HG02588 (cell line): ENCODE results near the gene ATRNL1.

Experiments used
- ATAC-seq: cut with Tn5 transposase; IDR thresholded peaks from one replicate; pipeline ENCODE4 v1.9.1; 2021; ENCODE audit warnings: mild to moderate bottlenecking, moderate library complexity; ENCODE audit not compliant: unreplicated experiment

The ATRNL1 gene

GRCh38 chr10:115867305-115867704 is 774.1 kb downstream of the ATRNL1 start:
- ATAC-seq = no peak

GRCh38 chr10:115871855-115872254 is 778.7 kb downstream of the ATRNL1 start:
- ATAC-seq = no peak

- no peak for ATAC-seq
Observed at GRCh38 chr10:115875172-115875571, 782.0 kb downstream of the ATRNL1 start.

- peak; percentile 76 for ATAC-seq
Observed at GRCh38 chr10:115879372-115880089, 786.4 kb downstream of the ATRNL1 start.

- ATAC-seq = no peak
Observed at GRCh38 chr10:115882021-115882420, 788.9 kb downstream of the ATRNL1 start.

- ATAC-seq = no peak
Observed at GRCh38 chr10:115883372-115883771, 790.2 kb downstream of the ATRNL1 start.

GRCh38 chr10:115884331-115884730 is 791.2 kb downstream of the ATRNL1 start:
- no peak for ATAC-seq

- no peak for ATAC-seq
Observed at GRCh38 chr10:115895166-115895565, 802.0 kb downstream of the ATRNL1 start.

- no peak for ATAC-seq
Observed at GRCh38 chr10:115898242-115898641, 805.1 kb downstream of the ATRNL1 start.

GRCh38 chr10:115902596-115902995 is 809.4 kb downstream of the ATRNL1 start:
- no peak for ATAC-seq

GRCh38 chr10:115903207-115903606 is 810.0 kb downstream of the ATRNL1 start:
- no peak for ATAC-seq

- no peak for ATAC-seq
Observed at GRCh38 chr10:115903845-115904244, 810.7 kb downstream of the ATRNL1 start.

GRCh38 chr10:115909037-115909436 is 815.9 kb downstream of the ATRNL1 start:
- no peak for ATAC-seq

- no peak for ATAC-seq
Observed at GRCh38 chr10:115909962-115910731, 817.0 kb downstream of the ATRNL1 start.

GRCh38 chr10:115914475-115914874 is 821.3 kb downstream of the ATRNL1 start:
- ATAC-seq = no peak

- no peak for ATAC-seq
Observed at GRCh38 chr10:115915429-115915828, 822.3 kb downstream of the ATRNL1 start.

GRCh38 chr10:115918812-115919211 is 825.6 kb downstream of the ATRNL1 start:
- ATAC-seq = no peak

- no peak for ATAC-seq
Observed at GRCh38 chr10:115921795-115922194, 828.6 kb downstream of the ATRNL1 start.

GRCh38 chr10:115931309-115931708 is 838.1 kb downstream of the ATRNL1 start:
- ATAC-seq = no peak

GRCh38 chr10:115932099-115932498 is 838.9 kb downstream of the ATRNL1 start:
- ATAC-seq = no peak

- no peak for ATAC-seq
Observed at GRCh38 chr10:115933098-115933497, 839.9 kb downstream of the ATRNL1 start.

GRCh38 chr10:115935731-115936130 is 842.6 kb downstream of the ATRNL1 start:
- ATAC-seq = no peak
